Stimulated activated CD4-positive, alpha-beta T cell treated with anti-CD3 and anti-CD28 coated beads, Interleukin-15, amount 100 ng/mL, for 48 hours (primary cell): ENCODE results near the gene FSCN2.

Experiments
- DNase-seq, 2 donors: peaks; one replicate each; pipeline ENCODE4 v3.0.0-alpha.2; 2020; ENCODE audit warnings: low read depth in 2 of 2

The FSCN2 gene

DNA sequence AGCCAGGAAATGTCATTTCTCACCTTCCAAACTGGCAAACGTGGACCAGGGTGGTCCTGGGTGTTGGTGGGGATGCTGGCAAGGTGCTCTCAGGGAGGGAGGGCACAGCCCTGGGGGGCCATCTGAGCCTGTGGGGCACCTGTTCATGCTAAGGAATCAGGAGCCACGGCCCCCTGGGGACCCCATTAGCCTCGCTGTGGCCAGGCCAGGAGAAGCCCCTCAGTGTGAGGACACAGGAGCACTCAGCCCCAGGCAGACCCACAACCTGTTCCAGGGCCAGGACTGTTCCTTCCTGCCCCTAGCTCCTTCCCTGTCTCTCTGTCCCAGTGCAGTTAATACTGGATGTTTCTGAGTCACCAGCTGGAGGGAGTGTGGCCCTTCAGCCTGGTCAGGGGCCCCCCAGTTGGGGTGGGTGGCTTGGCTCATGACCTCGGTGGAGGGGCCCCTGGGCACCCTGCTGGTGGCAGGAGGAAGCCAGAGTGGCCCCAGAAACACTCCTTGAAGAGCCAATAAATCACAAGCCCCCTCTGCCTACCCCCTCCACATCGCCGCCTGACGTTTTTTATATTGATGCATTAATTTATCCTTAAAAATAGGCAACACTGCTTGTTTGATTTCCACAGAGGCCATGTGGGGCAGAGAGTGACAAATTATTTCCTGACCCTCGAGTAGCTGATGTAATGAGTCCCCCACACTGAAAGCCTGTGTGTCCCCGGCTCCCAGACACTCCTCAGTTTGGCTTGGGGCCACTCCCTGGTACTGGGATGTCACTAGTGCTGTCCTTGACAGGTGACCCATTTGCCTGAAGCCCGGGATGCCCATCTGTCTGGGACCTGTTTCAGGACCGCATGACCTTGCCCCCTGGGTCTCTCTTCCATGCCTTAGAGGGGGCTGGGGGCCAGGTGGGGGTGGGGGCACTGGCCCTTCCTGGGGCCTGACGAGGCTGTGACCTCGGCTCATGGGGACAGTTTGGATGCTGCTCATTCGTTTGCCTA, 37.9 kb upstream of the FSCN2 start:
- DNase-seq: no peak

DNA sequence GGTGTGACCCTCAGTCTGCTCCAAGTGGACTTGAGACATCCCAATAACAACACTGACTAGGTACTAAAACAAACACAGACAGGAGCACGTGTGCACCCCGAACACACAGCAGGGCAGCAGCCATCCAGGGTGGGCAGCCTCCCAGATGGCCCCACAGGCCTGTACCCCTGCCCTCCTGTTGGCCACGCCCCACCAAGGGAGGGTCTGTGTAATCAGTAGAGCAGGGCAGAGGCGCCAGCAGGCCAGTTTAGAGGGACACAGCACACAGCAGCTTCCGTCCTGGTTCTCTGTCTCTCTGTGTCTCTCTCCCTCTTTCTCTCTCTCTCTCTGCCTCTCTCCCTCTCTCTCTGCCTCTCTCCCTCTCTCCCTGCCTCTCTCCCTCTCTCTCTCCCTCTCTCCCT, 37.0 kb upstream of the FSCN2 start:
- no peak for DNase-seq

DNA sequence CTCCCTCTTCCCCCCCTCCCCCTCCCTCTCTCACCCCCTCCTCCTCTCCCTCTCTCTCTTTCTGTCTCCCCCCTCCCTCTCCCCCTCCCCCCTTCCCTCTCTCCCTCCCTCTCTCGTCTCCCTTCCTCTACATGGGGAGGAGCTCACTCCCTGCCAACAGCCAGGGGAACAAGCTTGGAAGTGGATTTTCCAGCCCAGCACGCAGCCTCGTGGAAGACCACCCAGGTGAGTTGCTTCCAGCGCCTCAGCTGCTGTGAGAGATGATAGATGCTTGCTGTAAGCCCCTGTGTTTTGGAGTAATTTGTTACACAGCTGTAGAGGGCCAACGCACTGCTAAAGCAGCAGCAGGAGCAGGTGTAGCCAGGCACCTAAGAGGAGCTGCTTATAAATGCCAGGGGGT, 36.4 kb upstream of the FSCN2 start:
- DNase-seq: no peak

DNA sequence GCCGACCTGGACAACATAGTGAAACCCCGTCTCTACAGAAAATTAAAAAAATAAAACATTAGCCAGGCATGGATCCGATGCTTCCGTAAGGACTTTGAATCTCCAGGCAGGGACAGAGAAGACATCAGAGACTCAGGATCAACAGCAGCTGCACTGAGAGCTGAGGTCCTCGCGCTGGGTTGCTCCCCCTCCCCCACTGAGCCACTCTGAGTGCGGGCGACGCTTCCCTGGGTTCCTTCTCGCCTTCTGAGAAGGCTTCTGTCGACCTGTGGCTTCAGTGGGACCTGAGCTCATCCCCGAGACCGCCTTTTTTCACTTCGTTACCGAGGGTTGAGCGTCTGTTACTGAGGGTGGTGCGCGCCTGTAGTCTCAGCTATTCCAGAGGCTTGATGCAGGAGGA, 36.0 kb upstream of the FSCN2 start:
- DNase-seq: no peak

DNA sequence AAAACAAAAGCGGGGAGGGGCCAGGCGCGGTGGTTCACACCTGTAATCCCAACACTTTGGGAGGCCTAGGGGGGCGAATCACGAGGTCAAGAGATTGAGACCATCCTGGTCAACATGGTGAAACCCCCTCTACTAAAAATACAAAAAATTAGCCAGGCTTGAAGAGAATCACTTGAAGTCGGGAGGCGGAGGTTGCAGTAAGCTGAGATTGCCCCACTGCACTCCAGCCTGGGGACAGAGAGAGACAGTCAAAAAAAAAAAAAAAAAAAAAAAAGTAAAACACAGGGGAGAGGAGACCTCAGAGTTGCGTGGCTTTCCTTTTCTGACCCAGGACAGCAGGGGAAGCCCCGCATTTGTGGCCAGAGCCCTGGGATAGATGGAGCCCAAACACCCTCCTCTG, 35.5 kb upstream of the FSCN2 start:
- DNase-seq: no peak

DNA sequence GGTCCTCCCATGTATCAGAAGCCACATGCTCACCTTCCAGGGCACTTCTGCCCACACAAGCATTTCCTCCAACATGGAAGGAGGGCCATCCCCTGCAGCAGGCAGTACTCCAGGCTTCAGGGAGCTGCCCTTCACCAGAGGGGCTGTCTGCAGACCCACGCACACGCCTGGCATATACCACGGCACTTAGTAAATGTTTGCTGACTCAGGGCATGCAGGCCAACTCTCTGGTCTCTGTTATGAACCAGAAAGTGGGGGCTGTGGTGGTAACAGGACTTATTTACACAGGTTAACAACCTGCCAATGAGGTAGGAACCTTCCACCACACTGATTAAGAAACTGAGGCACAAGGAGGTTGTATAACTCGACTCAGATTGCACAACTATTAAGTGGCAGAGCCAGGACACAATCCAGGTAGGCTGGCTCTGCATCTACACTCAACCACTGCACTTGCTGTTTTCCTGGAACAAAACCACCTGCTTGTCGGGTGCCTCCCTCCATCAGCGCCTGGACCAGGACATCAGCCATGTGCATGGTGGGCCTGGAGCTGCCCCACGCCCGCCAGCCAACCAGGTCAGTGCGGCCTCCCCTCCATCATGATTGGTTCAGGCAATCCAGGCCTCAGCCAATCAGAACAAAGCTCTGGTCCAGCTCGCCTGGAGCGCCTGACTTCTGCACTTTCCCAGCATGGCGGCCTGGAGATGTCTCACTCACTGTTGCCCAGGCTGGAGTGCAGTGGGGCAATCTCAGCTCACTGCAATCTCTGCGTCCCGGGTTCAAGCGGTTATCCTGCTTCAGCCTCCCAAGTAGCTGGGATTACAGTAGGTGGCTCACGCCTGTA, 34.8 kb upstream of the FSCN2 start:
- DNase-seq: no peak

DNA sequence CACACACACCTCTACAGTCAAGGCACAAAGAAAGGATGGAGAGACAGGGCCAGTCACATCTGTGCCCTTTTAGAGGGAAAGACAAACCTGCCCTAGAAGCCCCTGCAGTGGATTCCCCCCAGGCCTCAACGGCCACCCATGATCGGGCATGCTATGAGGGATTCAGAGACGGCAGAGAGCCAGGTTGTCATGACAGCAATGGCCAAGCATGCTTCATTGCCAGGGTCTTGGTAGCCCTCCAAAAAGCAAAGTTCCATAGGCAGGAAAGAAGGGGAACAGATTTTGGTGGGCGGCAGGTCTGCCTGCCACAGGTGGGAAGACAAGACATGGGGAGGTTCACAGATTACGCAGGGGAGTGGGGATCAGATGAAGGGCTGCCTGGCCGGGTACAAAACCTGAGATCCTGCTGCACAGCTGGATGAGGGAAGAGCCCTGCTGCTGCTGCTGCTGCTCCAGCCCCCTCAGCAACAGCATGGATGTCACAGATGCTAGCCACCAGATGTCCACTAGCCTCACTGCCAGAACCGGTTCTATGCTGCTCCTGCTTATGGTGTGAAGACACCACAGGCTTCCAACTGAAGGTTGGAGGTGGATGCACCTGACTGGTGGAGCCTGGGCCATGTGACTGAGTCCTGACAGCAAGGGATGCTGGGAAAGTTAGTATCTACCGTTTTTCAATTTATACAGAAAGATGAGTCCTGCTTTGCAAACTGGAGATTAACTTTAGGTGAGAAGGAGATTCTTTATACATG, 33.4 kb upstream of the FSCN2 start:
- no peak for DNase-seq

DNA sequence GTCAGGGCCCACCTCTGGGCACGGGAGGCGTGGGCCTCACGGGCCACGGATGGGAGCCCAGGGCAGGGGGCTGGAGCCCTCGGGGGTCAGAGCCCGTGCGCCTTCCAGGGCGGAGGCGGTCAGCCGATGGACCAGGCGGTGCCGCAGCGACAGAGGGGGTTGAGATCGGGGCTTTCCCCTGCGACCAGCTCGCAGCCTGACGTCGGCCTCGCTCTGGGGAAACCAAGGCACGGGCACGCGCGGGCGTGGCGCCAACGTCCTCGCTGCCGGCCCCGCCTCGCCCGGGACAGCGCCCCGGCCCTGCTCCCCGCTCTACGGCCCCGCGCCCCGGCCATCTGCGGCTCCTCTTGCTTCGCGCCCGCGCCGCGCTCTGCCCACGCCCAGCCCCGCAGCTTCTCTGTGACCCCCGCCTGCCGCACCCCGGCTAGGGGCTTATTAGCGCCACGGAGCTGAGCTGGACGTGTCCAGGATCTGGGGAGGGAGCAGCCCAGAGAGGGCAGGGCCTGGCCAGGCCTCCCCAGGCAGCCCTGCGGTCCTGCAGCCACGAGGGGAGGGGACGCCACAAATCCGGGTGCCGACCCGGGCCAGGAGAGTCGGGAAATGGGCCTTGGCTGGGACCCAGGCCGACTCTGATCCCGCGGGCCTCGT, 29.1 kb upstream of the FSCN2 start:
- DNase-seq: no peak

DNA sequence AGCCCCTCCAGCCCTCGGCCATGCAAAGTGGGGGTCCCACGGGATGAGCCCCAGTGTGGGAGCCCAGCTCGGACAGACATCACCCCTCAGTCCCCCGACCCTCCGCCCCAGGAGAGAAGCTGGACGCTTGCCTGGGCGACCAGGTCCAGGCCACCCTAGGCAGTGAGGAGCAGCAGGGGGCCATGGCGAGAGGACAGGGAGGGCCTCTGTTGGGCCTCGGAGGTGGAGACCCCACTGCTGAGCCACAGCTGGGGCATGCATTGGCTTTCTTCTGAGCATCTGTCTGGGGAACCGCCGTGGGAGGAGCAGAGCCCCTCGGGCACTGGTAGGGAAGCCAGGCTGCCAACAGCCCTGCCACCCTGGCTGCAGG, 28.6 kb upstream of the FSCN2 start:
- DNase-seq: no peak

DNA sequence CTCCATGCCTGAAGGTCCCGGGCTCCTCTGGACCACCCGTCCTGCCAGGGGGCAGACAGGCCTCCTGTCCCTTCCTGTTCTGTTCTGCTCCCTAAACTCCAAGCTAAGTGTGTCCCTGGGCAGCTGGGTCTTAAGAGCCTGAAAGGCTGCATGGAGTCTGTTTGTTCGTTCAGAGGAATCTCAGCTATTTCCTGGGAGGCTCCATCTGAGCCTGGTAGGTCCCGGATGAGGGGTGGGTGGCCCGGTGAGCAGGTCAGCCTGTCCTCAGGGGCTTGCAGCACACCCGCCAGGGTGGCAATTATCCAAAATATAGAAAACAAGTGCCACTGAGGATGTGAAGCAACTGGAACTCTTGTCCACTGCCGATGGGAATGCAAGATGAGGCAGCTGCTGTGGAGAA, 28.1 kb upstream of the FSCN2 start:
- DNase-seq: no peak

DNA sequence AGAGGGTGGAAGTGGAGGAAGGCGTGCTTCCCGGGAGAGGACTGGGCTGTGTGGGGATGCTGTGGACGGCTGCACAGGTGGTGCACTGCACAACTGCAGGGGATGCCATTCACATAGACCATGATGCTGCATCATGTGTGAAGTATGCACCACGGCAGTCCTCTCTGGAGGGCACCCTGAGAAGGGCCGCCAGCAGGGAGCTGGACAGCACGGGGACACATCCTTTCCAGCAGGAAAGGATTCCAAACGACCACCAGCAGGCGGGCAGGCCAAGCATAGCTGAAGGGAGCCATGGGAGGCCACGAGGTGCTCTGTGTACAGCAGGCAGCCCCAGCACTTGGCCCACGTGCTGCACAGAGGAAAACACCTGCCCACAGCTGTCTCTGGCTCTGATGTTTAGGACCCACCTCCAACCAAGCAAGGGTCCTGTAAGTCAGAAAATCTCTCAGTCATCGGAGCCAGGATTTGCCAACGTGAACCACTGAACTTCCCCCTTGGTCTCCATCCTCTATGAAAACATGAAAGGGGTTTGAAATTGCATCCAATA, 25.6 kb upstream of the FSCN2 start:
- DNase-seq: no peak

DNA sequence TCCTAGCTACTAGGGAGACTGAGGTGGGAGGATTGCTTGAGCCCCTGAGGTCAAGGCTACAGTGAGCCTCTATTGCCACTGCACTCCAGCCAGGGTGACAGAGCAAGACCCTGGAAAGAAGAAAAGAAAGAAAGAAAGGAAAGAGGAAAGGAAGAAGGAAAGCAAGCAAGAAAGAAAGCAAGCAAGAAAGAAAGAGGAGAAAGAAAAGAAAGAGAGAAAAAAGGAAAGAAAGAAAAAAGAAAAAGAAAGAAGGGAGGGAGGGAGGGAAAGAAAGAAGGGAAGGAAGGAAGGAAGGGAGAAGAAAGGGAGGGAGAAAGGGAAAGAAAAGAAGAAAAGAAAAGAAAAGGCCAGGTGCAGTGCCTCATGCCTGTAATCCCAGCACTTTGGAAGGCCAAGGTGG, 24.6 kb upstream of the FSCN2 start:
- DNase-seq: no peak

DNA sequence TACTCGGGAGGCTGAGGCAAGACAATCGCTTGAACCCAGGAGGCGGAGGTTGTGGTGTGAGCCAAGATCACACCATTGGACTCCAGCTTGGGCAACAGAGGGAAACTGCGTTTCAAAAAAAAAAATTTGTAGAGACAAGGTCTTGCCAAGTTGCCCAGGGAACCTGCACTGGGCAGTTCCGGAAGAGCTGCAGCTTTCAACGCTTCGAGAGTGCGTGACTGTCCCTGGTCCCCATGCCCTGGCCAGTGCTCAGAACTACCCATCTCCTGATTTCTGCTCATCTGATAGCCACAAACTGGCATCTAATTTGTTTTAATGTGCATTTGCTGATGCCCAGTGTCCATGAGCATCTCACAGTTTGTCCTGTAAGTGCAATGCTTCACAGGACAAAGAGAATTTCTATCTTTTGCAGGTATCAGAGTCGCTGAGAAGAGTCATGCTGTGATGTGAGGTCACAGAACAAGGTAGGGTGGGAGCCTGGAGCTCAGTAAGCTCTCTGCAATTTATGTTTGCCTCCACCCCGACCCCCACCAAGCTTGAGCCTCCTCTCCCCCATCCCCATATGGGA, 19.5 kb upstream of the FSCN2 start:
- no peak for DNase-seq

DNA sequence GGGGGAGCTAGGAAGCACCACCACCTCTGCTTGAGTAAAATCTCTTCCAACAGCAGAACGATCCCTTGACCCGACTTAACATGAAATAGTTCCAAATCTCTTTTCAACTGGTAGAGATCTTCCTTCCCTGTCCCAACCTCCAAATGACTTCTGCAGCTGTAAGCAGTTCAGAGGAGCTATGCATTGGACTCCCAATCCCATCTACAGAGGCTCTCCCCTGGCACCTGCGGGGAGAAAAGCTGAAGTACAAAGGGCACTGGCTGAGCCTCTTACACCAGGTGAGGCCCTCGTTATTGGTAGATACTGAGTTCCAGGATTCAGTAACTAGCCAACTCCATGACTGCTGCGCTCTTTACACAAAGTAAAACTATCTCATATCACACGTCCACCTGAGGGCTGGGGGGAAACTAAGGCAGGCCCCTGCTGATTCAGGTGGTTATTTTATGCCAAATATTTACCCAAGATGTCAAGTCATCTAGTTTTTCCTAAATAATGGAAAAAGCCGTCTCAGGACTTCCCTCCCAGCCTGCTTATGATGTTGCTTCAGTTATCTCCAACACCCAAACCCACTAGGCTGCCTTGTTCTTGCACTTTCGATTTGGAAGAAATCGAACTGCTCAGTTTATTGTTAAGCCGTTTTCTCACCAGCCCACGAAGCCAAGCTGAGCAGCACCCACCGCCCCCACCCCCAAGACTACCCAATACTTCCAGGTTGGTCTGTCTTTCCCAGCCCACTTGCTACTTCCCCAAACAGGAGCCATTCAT, 18.8 kb upstream of the FSCN2 start:
- no peak for DNase-seq

DNA sequence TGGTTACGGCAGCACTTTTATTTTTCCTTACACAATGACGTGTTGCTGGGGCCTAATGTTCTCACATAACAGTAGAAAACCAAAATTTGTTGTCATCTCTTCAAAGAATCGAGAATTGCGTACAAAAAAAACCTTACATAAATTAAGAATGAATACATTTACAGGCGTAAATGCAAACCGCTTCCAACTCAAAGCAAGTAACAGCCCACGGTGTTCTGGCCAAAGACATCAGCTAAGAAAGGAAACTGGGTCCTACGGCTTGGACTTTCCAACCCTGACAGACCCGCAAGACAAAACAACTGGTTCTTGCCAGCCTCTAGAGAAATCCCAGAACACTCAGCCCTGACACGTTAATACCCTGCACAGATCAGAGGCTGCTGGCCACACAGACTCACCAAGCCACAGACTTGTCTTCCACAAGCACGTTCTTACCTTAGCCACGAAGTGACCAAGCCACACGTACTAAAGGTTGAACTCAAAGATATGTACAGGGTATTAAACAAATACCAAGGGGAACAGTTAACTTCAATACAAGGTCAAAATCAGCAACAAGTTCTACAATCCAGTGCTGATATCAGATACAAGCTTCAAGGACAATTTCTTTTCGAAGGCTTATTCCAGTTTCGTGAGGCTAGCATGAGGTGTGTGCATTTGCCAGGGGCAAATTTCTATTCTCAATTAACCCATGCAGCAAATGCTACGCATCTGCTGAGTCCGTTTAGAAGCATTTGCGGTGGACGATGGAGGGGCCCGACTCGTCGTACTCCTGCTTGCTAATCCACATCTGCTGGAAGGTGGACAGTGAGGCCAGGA, 18.0 kb upstream of the FSCN2 start:
- DNase-seq: no peak

DNA sequence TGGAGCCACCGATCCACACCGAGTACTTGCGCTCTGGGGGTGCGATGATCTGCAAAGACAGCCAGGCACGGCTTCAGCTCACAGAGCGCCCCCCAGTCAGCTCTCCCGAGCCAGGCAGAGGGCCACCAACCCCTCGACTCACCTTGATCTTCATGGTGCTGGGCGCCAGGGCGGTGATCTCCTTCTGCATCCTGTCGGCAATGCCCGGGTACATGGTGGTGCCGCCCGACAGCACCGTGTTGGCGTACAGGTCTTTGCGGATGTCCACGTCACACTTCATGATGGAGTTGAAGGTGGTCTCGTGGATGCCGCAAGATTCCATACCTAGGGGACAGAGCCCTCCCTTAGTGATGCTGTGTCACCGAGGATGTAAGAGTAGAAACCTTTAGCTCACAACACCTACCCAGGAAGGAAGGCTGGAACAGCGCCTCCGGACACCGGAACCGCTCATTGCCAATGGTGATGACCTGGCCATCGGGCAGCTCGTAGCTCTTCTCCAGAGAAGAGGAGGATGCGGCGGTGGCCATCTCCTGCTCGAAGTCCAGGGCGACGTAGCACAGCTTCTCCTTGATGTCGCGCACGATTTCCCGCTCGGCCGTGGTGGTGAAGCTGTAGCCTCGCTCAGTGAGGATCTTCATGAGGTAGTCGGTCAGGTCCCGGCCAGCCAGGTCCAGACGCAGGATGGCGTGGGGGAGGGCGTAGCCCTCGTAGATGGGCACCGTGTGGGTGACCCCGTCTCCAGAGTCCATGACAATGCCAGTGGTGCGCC, 17.2 kb upstream of the FSCN2 start:
- no peak for DNase-seq

DNA sequence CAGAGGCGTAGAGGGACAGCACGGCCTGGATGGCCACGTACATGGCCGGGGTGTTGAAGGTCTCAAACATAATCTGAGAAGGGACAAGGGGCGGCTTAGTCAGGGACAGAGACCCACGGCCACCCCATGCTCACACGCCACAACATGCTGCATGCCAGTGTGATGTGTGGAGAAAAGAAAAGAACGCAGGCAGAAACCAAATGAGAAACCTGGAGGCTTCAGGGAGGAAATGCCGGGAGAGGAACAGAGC, 16.7 kb upstream of the FSCN2 start:
- DNase-seq: no peak

DNA sequence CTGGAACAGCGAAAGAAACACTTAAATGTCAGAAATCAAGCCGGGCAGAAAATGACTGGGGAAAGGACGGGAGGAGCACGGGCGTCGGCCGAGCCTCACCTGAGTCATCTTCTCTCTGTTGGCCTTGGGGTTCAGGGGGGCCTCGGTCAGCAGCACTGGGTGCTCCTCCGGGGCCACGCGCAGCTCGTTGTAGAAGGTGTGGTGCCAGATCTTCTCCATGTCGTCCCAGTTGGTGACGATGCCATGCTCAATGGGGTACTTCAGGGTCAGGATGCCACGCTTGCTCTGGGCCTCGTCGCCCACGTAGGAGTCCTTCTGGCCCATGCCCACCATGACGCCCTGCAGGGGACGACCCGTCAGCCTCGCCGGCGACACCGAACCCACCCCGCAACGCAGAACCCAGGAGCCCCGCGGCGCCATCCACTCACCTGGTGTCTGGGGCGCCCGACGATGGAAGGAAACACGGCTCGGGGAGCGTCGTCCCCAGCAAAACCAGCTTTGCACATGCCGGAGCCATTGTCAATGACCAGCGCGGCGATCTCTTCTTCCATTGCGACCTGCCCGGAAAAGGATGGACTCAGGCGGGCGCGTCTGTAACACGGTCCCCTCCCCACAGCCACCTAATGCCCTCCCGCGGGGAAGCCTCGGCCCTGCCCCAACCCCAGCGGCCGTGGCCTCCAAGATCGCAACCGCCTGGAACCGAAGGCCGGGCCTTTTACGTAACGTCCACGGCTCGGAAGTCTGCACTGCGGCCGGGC, 16.2 kb upstream of the FSCN2 start:
- no peak for DNase-seq
